Prostate gland (tissue), 2 donors: Measurements from ENCODE around the gene HPGD. TPM values are rescaled to one million over a fixed set of nuclear protein-coding genes. Genes with fewer than 3 reads are reported as not detected.

ENCODE experiments used
- DNase-seq: peaks from one replicate; pipeline ENCODE4 v3.0.0-alpha.2; 2019; ENCODE audit warnings: low spot score
- H3K27ac ChIP-seq, 2 donors: fragments of 200-600 bp; sonication (generic); 2 replicates each; pipeline ENCODE4 v1.5.1; 2017 to 2019
- H3K27me3 ChIP-seq: fragments of 200-600 bp; sonication (generic); replicated peaks from 2 replicates; pipeline ENCODE4 v1.5.1; 2019; ENCODE audit not compliant: insufficient read depth
- H3K36me3 ChIP-seq, 2 donors: fragments of 200-600 bp; sonication (generic); 1 replicate in 1 of 2; 2 replicates in 1 of 2; pipeline versions ENCODE4 v1.5.1 to v1.8.1; 2017 to 2019
- H3K4me1 ChIP-seq: fragments of 200-600 bp; sonication (generic); replicated peaks from 2 replicates; pipeline ENCODE4 v1.5.1; 2019
- H3K4me3 ChIP-seq, 2 donors: fragments of 200-600 bp; sonication (generic); 2 replicates each; pipeline ENCODE4 v1.5.1; 2017 to 2019
- H3K9me3 ChIP-seq: fragments of 200-600 bp; sonication (generic); 2 replicates; pipeline ENCODE4 v1.5.1; 2017
- CTCF ChIP-seq, 4 experiments: fragments of 200-600 bp in 2 of 4; fragments of 450-650 bp in 2 of 4; sonication (generic) in 2 of 4; IDR thresholded peaks; 1 replicate in 3 of 4; 2 replicates in 1 of 4; pipeline ENCODE4 v1.5.1; 2016 to 2019; ENCODE audit warnings: antibody characterized with exemption in 4 of 4, mild to moderate bottlenecking in 2 of 4, moderate library complexity in 2 of 4
- POLR2A ChIP-seq: fragments of 450-650 bp; IDR thresholded peaks from one replicate; pipeline ENCODE4 v1.6.1; 2016; ENCODE audit warnings: antibody characterized with exemption, mild to moderate bottlenecking
- POLR2AphosphoS5 ChIP-seq: sonication (generic); formaldehyde crosslinking; IDR thresholded peaks from one replicate; pipeline ENCODE4 v1.6.1; 2017; ENCODE audit warnings: antibody characterized with exemption
- WGBS: methylation state at CpG from one replicate; pipeline ENCODE4 v1.1.5; 2018; 5-methylcytosine and 5-hydroxymethylcytosine counted together
- intact Hi-C: fragments of 100-400 bp; cut with DNase I; formaldehyde crosslinking; loops from one replicate; pipeline ENCODE4 v1.14.2; 2022
- total RNA-seq, 2 donors: library from RNA; depleted of rRNA; stranded (reverse); fragments of >200 nt; gene quantifications; one replicate each; pipeline ENCODE4 v1.1.0, GENCODE V29; 2016

The HPGD gene
- total RNA-seq, 2 donors from 2014 or later: 6.5 to 37.7 TPM

- intact Hi-C loops: no loop called here
- TF ChIP-seq CTCF (IDR thresholded peaks at IDR 0.05) (no peak), POLR2AphosphoS5 (no peak), POLR2A (no peak)
Observed at GRCh38 chr4:174550541-174550940, 28.3 kb upstream of the HPGD start.

GRCh38 chr4:174549721-174550120 is 27.4 kb upstream of the HPGD start:
- DNase-seq: no peak

More at GRCh38 chr4:174550541-174550940, 28.3 kb upstream of the HPGD start:
- Histone ChIP-seq H3K27ac (no peak overlapping the region), H3K9me3 (no peaks in the 10 kb centered on the region), H3K4me1 (no peaks in the 10 kb centered on the region), H3K27me3 (no peaks in the 10 kb centered on the region), H3K4me3 (no peak overlapping the region), H3K36me3 (no peaks in the 10 kb centered on the region)
- DNase-seq: no peak

GRCh38 chr4:174545268-174545667 is 23.0 kb upstream of the HPGD start:
- no peaks in the 10 kb centered on the region for H3K4me1 ChIP-seq
- H3K4me3 ChIP-seq: no peak overlapping the region
- H3K9me3 ChIP-seq: no peaks in the 10 kb centered on the region
- H3K27ac ChIP-seq: no peak overlapping the region
- DNase-seq: no peak
- no peak for TF ChIP-seq POLR2A
- TF ChIP-seq POLR2AphosphoS5: no peak
- no peak for TF ChIP-seq CTCF (IDR thresholded peaks at IDR 0.05)
- intact Hi-C loops: no loop called here
- H3K36me3 ChIP-seq: no peaks in the 10 kb centered on the region
- no peaks in the 10 kb centered on the region for H3K27me3 ChIP-seq

More at GRCh38 chr4:174549721-174550120, 27.4 kb upstream of the HPGD start:
- Histone ChIP-seq H3K27me3 (no peaks in the 10 kb centered on the region), H3K4me3 (no peak overlapping the region), H3K36me3 (no peaks in the 10 kb centered on the region), H3K9me3 (no peaks in the 10 kb centered on the region), H3K4me1 (no peaks in the 10 kb centered on the region), H3K27ac (no peak overlapping the region)
- TF ChIP-seq CTCF (IDR thresholded peaks at IDR 0.05) (no peak), POLR2AphosphoS5 (no peak)
- intact Hi-C loops: no loop called here
- 82% methylated on average over 1 of the region's 1 CpG for WGBS

- no peak for DNase-seq
- TF ChIP-seq POLR2A (no peak), CTCF (IDR thresholded peaks at IDR 0.05) (no peak), POLR2AphosphoS5 (no peak)
- Histone ChIP-seq H3K4me3 (no peak overlapping the region), H3K27me3 (no peaks in the 10 kb centered on the region), H3K4me1 (no peaks in the 10 kb centered on the region), H3K36me3 (no peaks in the 10 kb centered on the region), H3K27ac (no peak overlapping the region), H3K9me3 (no peaks in the 10 kb centered on the region)
- WGBS: 83% methylated on average over 4 of the region's 4 CpGs
- intact Hi-C loops: no loop called here
Observed at GRCh38 chr4:174544496-174544895, 22.2 kb upstream of the HPGD start.

- H3K36me3 ChIP-seq: no peaks in the 10 kb centered on the region
- 89% methylated on average over 10 of the region's 10 CpGs for WGBS
- H3K4me3 ChIP-seq: no peak overlapping the region
- no peaks in the 10 kb centered on the region for H3K4me1 ChIP-seq
- DNase-seq: no peak
- H3K27ac ChIP-seq: no peak overlapping the region
- no peak for TF ChIP-seq POLR2AphosphoS5
- TF ChIP-seq POLR2A: no peak
- TF ChIP-seq CTCF (IDR thresholded peaks at IDR 0.05): no peak
- H3K27me3 ChIP-seq: no peaks in the 10 kb centered on the region
- intact Hi-C loops: no loop called here
- H3K9me3 ChIP-seq: no peaks in the 10 kb centered on the region
Observed at GRCh38 chr4:174540175-174540574, 17.9 kb upstream of the HPGD start.
